ENCODE data around the gene CTBP1.

CTBP1 gene

DNA sequence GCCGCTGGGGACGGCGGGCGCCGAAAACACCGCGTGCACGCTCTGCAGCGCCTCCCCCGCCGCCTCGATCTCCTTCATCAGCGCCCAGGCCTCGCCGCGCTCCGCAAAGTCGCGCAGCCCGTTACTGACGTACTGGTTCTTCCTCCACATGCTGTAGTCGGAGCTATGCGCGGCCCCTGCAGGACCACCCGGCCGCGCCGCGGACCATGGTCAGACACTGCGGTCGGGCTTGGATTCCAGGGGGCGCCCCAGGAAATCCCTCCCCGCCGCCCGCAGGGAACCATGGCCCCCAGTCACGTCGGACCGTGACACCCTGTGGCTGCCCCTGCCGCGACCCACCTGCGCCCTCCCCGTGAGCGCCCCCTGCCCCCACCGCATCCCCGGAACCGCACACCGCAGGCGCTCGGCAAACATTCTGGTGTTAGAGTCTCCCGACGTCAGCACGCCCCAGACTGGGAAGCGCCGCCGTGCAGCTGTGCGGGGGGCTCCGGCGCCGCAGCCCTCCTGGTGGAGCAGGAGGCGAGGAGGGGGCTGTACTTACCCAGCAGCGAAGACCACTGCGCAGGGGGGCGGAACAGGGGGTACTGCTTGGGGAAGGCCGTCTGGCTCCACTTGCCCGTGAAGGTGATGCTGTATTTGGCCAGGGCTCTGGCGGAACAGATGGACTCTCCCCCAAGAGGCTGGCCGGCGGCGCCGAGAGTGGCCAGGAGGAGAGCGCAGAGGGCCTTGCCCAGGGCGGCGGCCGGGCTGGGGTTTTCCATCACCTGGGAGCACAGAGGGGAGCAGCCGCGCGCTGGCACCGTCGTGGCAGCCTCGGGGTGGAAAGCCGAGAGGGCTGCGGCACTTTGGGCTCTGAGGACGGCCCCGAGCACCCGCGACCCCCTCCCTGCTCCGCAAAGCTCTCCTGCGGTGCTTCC, 77.4 kb downstream of the CTBP1 start:
- no peak for DNase-seq

DNA sequence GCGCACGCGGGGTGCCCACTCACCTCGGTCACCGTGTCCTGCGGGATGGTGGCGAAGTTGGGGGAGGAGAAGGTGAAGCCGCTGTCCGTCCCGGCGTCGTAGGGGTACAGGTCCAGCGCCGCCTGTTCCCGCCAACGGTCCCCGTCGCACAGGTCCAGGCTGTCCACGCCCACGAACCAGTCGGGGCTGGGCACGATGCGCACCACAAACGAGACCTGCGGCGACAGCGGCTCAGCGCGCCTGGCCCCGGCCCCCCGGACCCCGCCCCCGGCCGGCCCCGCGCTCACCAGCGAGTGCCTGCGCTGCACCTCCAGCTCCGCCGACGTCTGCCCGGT, 78.0 kb downstream of the CTBP1 start:
- no peak for DNase-seq

DNA sequence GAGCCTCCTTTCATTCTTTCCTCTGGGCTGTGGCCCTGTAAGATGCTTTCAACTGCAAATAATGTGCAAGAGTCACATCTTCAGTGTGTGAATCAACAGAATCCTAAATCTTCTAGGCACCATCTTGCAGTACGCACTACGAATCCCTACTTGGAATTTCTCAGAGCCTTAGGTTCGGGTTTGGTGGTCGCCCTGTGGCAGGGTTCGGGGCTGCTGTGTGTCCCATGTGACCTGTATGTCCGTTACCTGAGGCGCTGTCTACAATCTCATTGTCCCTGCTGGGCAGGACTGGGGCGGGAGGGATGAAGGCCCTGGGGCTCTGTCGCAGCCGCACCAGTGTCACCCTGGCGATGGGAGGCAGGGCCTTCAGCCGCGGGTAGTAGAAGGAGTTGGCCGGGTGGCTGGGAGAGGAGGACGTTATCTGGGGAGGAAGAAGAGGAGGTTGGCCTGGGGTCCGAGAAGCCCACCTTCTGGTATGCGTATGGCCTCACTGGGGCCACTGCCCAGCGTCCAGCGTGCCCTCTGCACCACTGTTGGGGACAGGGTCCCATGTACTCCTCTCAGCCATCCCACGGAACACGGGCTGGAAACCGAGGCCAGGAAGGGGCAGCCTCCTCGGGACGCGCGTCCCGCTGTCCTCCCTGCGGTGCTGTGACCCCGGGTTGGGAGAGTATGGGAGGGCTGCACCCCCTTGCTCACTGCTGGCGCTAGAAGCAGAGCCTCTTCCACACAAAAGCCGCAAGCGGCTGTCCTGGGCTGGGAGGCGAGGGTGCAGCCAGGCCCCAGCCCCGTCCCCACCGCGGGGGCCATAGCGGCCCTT, 78.6 kb downstream of the CTBP1 start:
- DNase-seq = no peak

GRCh38 chr4:1169691-1170096, 79.2 kb downstream of the CTBP1 start:
- DNase-seq = no peak

GRCh38 chr4:1169171-1169671, 79.7 kb downstream of the CTBP1 start:
- DNase-seq = no peak

- DNase-seq = no peak
These were observed 80.5 kb downstream of the CTBP1 start for GRCh38 chr4:1168191-1169101.

DNA sequence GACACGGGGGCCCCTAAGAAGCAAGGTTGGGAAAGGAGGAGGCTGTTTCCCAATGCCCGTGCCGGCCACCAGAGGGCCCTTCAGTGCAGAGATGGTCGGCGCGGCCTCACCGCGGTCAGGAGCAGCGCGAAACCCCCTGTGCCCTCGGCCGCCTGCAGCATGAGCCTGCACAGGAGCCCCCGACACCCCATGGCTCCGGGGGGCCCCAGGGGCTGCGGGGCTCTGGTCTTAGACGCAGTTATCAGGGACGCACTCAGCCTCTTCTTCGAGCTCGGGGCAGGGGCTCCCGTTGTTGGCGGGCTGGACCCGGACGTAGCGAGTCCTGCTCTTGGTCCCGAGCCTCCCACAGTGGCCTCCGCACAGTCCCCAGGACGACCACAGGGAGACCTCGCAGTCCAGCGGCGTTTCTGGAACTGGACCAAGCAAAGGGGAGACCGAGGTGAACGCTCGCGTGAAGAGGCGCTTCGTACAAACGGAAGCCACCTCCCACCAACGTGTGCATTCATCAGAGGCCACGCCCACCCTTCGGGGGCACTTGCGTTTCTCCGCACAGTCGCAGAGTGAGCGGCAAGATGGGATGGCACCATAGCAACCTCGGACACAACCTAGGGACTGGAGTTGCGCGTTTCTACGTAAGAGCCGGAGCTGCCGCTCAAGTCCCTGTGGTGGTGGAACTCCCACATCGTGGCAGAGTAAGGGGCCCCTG, 81.5 kb downstream of the CTBP1 start:
- peak; percentile 14 for DNase-seq

DNA sequence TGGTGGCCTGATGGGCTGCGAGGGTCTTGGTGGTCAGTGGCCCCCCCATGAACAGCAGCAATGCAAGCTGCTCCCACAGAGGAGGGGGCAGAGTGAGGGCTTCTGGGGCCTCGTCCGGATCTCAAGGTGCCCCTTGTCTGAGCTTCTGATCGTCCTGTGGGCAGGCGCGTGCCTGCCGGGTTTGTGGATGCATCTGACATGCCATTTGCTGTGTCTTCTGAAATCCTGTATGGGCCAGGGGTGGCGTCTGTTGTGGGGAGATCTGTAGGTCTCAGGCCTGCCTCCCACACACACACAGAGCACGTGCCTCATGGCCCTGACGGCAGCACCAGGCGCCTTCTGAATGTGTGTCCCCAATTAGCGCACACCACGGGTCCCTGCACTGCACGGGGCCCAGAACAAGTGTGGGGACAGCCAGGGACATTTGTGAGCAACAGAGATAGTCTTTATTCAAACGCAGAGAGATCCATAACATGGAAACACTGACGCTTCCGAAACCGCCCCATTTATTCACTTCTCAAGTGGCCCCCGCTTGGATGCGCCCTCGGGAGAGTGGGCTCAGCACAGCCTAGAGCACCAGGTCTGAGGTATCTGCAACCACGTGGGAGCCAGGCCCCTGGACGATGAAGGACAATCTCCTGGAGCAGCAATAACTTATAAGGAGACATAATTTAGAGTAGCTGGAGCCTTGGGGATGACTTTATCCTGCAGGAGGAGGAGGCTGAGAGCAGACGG, 82.3 kb downstream of the CTBP1 start:
- DNase-seq = no peak

GRCh38 chr4:1164956-1165545, 83.9 kb downstream of the CTBP1 start:
- DNase-seq = no peak

DNA sequence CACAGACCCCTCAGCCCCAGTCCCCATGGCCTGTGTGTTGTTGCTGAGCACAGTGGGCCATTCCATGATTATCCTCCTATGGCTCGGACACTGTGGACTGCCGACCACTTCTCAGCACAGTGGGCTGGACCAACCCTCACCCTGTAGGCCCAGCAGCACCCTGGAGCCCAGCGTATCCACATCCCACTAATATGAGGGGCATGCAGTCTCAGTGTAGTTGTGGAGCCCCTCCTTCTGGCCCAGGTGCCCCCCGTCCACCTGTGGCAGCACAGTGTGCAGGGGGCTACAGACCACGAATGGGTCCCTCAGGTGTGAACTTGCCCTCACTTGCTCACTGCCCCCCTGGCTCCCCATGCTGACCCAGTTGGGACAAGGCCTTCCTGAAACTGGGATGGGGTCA, 84.5 kb downstream of the CTBP1 start:
- DNase-seq = no peak

- no peak for DNase-seq
These were observed 84.9 kb downstream of the CTBP1 start for GRCh38 chr4:1164040-1164439.
